HG02840 (cell line): Measurements from ENCODE around the gene PHRF1.

Source experiments
- ATAC-seq: cut with Tn5 transposase; IDR thresholded peaks from one replicate; pipeline ENCODE4 v1.9.1; 2021; ENCODE audit warnings: mild to moderate bottlenecking, moderate library complexity, moderate number of reproducible peaks; ENCODE audit not compliant: unreplicated experiment, low FRiP score

Gene PHRF1

DNA sequence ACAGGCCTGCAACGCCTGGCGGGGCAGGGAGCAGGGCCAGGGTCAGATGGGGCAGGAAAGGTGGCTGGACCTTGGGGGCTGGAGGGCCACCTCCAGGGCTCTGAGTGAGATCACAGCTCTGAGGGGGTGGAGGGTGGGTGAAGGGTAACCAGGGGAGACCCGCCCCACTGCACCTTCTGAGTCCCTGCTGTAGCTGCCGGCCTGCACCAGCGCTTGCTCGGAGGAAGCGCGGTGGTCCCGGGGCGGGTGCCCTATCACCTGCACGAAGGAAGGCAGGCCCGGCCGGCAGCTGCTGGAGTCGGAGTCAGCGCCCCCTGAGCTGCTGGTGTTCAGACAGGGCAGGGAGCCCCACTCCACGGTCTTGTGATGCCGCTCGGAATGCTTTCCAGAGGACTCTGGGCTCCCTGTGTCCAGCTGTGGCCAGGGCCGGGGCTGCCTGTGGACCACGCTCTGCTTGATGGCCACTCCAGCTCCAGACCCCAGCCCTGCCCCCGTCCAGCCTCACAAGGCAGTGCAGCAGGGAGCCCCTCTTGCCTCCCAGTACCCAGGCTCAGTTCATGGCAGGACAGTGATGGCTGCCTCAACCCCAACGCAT lies 19.5 kb upstream of the PHRF1 start:
- ATAC-seq: no peak

DNA sequence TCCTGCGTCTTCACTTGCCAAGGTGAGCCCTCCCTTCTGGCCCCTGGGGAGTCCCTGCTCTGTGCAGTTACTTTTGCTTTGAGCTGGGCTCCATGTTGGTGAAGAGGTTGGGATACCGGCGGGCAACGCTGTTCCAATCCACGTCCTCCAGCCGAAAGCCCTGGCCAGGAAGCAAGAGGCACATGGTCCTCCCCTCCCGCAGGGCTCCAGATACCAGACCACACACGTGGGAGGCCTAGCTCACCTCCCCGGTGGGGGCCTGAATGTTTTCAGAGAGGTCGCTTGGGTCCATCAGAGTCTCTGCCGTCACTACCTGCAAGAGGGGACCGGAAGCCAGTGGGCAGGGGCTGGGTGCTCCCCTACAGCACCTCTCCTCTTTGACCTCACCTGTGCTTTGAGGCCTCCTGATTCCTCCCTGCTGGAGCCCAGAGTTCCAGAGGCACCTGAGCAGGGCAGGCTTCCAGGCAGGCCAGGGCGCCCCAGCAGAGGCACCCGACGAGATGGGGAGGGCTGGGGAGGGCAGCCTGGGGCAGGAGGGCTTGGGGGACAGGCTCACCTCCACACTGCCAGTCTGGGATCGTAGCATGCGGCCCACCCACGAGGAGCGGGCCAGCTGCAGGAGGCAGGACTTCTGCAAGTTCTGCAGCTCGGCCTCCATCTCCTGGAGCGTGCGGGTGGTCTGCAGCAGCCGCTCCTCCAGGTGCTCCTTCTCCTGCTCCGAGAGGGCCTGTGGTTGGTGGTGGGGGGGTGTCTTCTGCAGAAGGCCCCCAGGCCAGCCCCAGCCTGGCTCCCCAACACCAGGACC lies 18.7 kb upstream of the PHRF1 start:
- no peak for ATAC-seq

- no peak for ATAC-seq
Observed at GRCh38 chr11:558503-558902, 17.8 kb upstream of the PHRF1 start.

GRCh38 chr11:559020-559620 lies 17.1 kb upstream of the PHRF1 start:
- no peak for ATAC-seq

DNA sequence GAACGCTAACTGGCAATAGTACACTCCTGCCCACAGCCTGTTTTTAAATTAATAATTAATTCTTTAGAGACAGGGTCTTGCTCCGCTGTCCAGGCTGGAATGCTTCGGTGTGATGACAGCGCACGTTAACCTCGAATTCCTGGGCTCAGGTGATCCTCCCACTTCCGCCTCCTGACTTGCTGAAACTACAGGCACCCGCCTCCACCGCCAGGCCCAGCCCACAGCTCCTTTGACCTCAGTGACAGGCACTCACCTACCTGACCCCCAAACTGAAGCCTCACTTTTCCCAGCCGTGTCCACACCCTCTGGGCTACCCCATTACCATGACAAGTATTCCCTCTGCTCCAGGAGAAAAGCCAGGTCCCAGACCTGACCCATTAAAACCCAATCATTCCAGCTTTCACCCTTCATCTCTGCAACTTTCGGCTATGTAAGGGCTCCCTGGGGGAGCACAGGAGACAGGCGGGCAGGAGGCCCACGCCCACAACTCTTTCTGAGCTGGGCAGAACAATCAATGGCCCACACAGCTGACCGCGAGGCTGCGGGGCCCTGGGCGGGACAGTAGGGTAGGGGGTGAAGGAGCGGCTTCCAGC lies 16.5 kb upstream of the PHRF1 start:
- ATAC-seq: no peak

GRCh38 chr11:560305-561147 lies 15.7 kb upstream of the PHRF1 start, which contains the start of the genes LMNTD2 and RASSF7:
Gene LMNTD2, minus strand, starts transcription at chr11:560738. Its CDS starts 22 bp downstream, at chr11:560716.
Gene RASSF7, plus strand, starts transcription at chr11:560970. Its CDS starts 799 bp downstream, at chr11:561769.
- peak; percentile 66 for ATAC-seq

DNA sequence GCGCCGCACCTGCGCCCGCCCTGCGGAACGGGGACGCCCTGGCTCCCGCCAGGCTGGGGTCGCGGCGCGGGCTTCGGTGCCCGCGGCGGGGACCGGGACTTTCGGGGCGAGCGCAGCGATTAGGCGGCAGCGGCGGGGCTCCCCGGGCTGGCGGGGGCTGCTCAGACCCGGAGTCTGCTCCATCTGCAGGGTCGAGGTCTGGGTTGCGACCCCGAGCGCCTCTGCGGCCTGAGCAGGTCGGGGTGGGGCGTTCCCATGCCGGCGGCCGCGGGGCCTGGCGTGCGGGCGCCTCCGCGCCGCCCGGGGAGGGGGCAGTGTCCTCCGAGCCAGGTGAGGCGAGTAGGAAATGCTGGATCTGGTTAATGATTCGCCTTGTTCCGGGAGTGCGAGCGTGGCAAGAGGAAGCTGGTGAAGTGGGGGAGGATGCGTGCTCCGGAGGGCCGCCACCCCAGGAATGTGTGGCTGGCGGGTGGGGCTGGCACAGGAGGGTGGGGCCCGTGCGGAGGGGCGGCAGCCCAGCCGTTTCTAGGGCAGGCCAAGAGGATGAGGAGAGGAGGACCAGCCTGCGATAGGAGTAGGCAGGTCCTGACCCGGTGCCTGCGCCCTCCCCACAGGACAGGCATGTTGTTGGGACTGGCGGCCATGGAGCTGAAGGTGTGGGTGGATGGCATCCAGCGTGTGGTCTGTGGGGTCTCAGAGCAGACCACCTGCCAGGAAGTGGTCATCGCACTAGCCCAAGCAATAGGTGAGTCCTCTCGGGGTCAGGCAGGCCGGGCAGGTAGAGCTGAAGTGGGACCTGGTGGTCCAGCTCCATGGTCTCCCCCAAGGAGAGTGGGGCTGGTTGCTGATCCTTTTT lies 14.9 kb upstream of the PHRF1 start:
- peak; percentile 10 for ATAC-seq

GRCh38 chr11:562046-562645 lies 14.1 kb upstream of the PHRF1 start:
- ATAC-seq: no peak

DNA sequence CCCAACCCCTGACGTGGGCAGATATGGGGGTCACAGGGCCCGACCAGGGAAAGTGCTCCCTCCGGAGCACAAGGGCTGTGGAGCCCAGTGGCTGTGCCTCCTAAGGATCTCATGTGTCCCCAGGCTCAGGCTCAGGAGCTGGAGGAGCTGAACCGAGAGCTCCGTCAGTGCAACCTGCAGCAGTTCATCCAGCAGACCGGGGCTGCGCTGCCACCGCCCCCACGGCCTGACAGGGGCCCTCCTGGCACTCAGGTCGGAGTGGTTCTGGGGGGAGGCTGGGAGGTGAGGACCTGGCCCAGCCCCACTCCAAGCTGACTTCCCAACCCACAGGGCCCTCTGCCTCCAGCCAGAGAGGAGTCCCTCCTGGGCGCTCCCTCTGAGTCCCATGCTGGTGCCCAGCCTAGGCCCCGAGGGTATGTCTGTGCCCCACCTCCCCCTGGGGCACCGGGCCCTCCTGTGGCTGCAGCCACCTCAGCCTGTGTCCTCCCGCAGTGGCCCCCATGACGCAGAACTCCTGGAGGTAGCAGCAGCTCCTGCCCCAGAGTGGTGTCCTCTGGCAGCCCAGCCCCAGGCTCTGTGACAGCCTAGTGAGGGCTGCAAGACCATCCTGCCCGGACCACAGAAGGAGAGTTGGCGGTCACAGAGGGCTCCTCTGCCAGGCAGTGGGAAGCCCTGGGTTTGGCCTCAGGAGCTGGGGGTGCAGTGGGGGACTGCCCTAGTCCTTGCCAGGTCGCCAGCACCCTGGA lies 13.0 kb upstream of the PHRF1 start:
- no peak for ATAC-seq

- no peak for ATAC-seq
Observed at GRCh38 chr11:563812-564578, 12.3 kb upstream of the PHRF1 start.

DNA sequence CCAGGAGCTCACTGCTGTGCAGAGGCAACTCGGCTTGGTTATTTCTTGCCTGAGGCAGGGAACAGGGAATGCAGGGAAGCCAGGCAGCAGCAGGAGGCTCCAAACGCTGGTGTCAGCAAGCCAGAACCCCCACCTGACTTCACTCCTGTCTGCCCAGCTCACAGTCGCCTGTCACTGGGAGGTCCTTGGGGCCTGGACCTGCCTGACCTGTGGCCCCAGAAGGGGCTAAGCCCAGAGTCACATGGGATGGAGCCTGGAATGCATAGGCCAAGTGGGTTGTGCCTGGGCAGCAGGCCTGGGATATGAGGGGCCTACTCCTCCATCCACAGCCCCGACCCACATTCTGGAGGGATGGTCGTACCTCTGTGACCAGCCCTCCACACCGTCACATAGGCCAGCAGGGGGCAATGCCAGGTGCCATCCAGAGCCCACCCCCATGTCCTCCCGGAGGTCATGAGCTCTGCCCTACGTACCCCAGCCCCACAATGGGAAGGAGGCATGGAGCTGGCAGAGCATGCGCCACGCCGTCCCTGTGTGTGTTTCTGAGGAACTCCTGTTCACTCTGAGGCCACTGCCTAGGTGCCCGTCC lies 10.3 kb upstream of the PHRF1 start:
- ATAC-seq: no peak

- no peak for ATAC-seq
Observed at GRCh38 chr11:567011-567628, 9.2 kb upstream of the PHRF1 start.

- ATAC-seq: no peak
Observed at GRCh38 chr11:567629-568292, 8.5 kb upstream of the PHRF1 start.

DNA sequence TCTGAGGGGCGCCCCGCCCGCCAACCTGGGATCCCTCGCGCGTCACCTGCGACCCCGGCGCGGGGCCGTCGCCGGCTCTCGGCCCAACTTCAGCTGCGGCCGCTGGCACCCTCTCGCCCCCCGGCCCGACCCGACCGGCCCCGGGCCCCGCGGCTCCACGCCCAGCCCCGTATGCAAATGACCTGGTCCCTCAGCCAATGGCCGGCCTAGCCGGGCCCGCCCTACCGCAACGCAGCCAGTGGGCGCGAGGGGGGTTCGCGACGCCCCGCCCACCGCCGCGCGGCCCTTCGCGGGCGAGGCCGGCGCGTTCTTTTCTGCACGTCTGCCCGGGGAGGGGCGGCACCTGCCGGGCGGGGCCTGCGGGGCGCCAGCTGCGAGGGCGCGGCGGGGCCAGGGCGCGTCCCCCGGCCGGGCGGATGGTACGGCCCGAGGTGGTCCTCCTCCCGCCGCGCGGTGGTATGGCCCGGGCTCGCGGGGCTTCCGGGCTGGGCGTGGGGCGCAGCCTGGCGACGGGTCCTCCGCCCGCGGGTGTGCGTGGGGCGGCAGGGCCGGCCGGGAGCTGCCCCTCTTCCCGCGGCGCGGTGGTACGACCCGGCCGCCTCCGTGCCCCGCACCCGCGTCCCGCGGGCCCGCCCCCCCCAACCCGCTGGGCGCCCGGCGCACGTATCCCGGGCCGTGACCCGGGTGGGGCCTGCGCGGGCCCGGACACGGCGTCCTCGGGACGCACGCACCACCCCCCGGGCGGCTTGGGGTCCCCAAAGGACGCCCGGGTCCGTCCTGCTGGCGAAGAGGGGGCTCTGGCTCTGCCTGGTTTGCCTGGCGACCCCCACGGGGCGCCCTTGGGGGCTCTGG lies 7.7 kb upstream of the PHRF1 start:
- ATAC-seq: peak; percentile 77

DNA sequence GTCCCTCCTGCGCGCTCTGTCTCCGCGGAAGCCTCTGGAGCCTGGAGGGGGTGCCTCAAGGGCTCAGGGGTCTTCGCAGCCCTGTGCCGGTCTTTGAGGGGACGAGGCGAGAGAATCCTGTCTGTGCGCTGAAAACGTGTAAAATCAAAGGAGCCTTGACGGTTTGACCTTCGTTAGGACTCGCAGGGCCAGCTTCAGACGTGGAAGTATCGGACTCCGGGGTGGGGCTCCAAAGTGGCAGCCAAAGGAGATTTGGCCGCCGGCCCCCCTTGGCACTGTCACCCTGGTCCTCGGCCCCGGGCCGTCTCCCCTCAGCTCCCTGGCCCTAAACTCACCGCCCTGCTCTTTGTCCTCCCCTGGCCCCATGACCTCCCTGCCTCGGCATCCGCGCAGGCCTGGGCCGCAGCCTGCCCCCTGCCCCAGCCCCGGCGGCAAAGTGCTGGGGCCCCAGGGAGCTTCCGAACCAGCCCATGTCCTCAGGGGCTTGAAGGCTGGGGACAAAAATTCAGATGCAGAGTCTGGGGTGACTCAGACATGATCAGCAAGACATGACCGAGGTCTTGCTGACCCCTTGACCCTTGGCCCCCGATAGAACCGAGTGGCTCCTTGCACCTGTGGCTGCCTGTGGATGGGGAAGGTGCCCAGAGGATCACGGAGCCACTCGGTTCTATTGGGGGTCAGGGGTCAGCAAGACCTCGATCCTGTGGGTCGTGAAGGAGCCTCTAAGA lies 6.9 kb upstream of the PHRF1 start:
- no peak for ATAC-seq
